Retinal pigment epithelial cell (primary cell): ENCODE measurements around the gene TICAM2.

Experiments
- DNase-seq: peaks from one replicate; pipeline ENCODE4 v3.0.0-alpha.2; 2010; ENCODE audit warnings: low read depth
- H3K4me3 ChIP-seq: 2 replicates; pipeline ENCODE4 v1.5.1; 2011; ENCODE audit warnings: mild to moderate bottlenecking, low read length, control low read depth, moderate library complexity
- CTCF ChIP-seq: conservative IDR thresholded peaks from 2 replicates; pipeline ENCODE4 v1.5.1; 2011; ENCODE audit warnings: low read depth, low read length, control low read depth, inconsistent platforms

The TICAM2 gene

DNA sequence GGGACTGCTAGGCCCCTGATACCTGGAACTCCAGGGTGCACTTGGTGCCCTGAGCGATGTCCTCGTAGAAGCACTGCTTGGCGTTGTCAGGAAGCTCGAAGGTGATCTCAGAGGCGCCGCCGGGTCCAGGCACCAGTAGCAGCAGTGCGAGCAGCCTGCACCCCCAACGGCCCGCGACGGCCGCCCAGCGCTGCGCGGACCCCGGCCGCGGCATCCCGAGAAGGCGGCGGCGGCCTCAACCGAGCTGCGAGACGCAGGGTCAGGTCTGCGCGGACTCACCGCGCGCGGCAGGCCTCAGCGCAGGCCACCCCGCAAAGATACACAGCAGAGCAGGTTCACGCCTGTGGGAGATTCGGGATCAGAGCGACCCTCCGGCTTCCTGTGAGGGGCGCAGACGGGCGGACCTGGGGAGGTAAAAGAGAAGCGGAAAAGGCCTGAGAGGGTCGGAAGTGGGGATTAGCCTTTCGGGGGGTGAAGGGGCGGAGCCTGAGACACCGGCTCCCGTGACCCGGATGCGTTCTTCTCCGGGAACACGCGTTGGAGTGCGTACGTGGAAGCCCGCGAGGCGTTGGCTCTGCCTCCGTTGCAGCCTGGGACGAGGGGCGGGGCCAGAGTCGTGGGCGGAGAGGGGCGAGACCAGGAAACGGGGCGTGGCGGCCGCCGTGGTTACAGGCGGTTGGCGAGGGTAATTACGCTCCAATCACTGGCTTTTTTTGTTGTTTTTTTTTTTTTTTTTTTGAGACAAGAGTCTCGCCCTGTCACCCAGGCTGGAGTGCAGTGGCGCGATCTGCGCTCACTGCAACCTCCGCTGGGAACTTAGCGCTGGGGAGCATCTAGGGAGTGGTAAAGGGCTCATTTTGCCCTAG lies 23.5 kb upstream of the TICAM2 start, which contains the start of gene TMED7:
TSS of gene TMED7 (minus strand) at position 458 of the 866 bp plus-strand sequence. CDS start at position 214, 244 bp downstream.
- DNase-seq: peak; percentile 90
- no peak for TF ChIP-seq CTCF
- H3K4me3 ChIP-seq: peak within 1 kb of the TSS; percentile 83

GRCh38 chr5:115624994-115625393 lies 22.7 kb upstream of the TICAM2 start:
- DNase-seq: no peak
- peak overlapping the region; percentile 83 for H3K4me3 ChIP-seq
- no peak for TF ChIP-seq CTCF

DNA sequence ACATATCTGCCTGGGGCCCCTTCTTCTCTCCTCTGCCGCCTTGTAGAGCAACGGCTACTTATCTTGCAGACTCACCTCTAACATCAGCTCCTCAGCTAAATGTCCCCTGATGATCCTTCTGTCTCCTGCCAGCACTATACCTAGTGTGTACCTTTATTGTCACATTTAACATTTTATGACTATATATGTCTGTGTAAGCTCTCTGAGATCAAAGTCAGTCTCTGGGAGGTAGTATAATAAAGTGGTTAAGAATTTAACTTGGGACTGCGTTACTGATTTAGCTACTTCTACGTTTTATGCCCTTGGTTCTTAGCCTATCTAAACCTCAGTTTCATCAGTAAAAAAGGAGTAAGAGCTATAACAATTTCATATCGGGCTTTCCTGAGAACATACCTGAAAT lies 21.4 kb upstream of the TICAM2 start:
- H3K4me3 ChIP-seq: peak overlapping the region; percentile 83
- no peak for TF ChIP-seq CTCF
- DNase-seq: no peak

GRCh38 chr5:115621365-115621900 lies 19.2 kb upstream of the TICAM2 start:
- TF ChIP-seq CTCF: no peak
- H3K4me3 ChIP-seq: no peak overlapping the region
- DNase-seq: no peak

DNA sequence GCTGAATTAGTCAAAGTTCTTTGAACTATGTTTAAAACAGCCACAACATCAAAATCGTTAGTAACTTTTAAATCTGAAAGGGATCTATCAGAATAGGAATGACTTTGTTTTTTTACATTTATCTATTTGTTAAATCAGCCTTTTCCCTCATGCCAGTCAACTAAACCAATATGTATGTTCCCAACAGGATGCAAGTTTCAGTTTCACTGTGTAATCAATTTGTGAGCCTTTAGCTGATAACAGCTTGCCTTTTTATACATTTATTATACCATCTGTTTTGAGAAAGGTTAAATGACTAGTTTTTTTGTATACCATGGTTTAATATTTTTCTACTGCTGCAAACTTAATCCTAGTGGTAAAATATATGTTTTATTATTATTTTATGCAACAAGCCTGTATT lies 14.6 kb upstream of the TICAM2 start:
- TF ChIP-seq CTCF: no peak
- DNase-seq: no peak
- H3K4me3 ChIP-seq: no peak overlapping the region

- TF ChIP-seq CTCF: no peak
- no peak overlapping the region for H3K4me3 ChIP-seq
- no peak for DNase-seq
Observed at GRCh38 chr5:115616472-115616871, 14.2 kb upstream of the TICAM2 start.

DNA sequence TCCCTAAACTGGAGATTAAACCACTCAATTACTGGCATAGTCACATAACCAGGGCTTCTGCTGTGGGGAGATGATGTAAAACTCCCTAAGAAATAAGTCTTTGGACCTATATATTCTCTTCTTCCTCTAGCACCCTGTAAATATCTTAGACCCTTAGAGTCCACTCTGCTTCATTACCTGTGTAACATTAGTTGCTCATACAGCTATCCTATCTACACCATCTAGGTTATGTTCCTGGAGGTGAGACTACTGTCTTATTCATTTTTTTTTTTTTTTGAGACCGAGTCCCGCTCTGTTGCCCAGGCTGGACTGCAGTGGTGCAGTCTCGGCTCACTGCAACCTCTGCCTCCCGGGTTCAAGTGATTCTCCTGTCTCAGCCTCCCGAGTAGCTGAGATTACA lies 9.6 kb upstream of the TICAM2 start:
- TF ChIP-seq CTCF: no peak
- no peak for DNase-seq
- no peak overlapping the region for H3K4me3 ChIP-seq
